LNCaP clone FGC (cell line): Measurements from ENCODE around the gene MEX3A.
"Not testable (repeated sequence)": the region's sequence is repeated elsewhere in the genome, so short reads cannot be mapped to it uniquely, and the experiment has no call there.

Experiments used
- DNase-seq: peaks from one replicate; pipeline ENCODE4 v3.0.0-alpha.2; 2011; ENCODE audit warnings: low read depth
- H3K4me3 ChIP-seq: 2 replicates; pipeline ENCODE4 v1.5.1; 2011; ENCODE audit warnings: mild to moderate bottlenecking, low read depth, low read length, control low read depth
- CTCF ChIP-seq: IDR thresholded peaks from 2 replicates; pipeline ENCODE4 v1.5.1; 2012; ENCODE audit warnings: mild to moderate bottlenecking; ENCODE audit not compliant: control insufficient read depth, insufficient read depth; ENCODE audit errors: extremely low read depth

Gene MEX3A

GRCh38 chr1:156052862-156053767, 29.1 kb downstream of the MEX3A start:
- peak; percentile 30 for TF ChIP-seq CTCF
- peak; percentile 50 for DNase-seq
- H3K4me3 ChIP-seq, result peak overlapping the region; percentile 67

GRCh38 chr1:156051011-156051725, 31.1 kb downstream of the MEX3A start:
- H3K4me3 ChIP-seq, result no peak overlapping the region
- no peak for TF ChIP-seq CTCF
- DNase-seq, result no peak

- no peak for DNase-seq
- TF ChIP-seq CTCF, result no peak
- H3K4me3 ChIP-seq, result no peak overlapping the region
Observed at GRCh38 chr1:156050376-156050775, 31.9 kb downstream of the MEX3A start.

GRCh38 chr1:156048663-156049258, 33.5 kb downstream of the MEX3A start:
- no peak for DNase-seq
- no peak for TF ChIP-seq CTCF
- no peak overlapping the region for H3K4me3 ChIP-seq

GRCh38 chr1:156045076-156045475, 37.2 kb downstream of the MEX3A start:
- DNase-seq, result no peak
- no peak overlapping the region for H3K4me3 ChIP-seq
- no peak for TF ChIP-seq CTCF

GRCh38 chr1:156042828-156043227, 39.4 kb downstream of the MEX3A start:
- no peak overlapping the region for H3K4me3 ChIP-seq
- no peak for DNase-seq
- TF ChIP-seq CTCF, result no peak

- DNase-seq, H3K4me3 ChIP-seq: not testable (repeated sequence)
Observed at GRCh38 chr1:156034991-156035390, 47.3 kb downstream of the MEX3A start.
